HUES6 (cell line): Measurements from ENCODE around the gene RIPK4.

ENCODE experiments used
- H3K27ac ChIP-seq: 2 replicates; pipeline ENCODE4 v1.7.0; 2013; ENCODE audit warnings: low read depth, mild to moderate bottlenecking, low read length, inconsistent platforms
- H3K27me3 ChIP-seq: 2 replicates; pipeline ENCODE4 v1.6.1; 2013; ENCODE audit warnings: low read length; ENCODE audit not compliant: control insufficient read depth, insufficient read depth
- H3K36me3 ChIP-seq: 2 replicates; pipeline ENCODE4 v1.6.1; 2013; ENCODE audit warnings: low read length; ENCODE audit not compliant: control insufficient read depth, insufficient read depth
- H3K4me1 ChIP-seq: 2 replicates; pipeline ENCODE4 v1.6.1; 2013; ENCODE audit warnings: low read length; ENCODE audit not compliant: control insufficient read depth, insufficient read depth
- H3K4me3 ChIP-seq: 2 replicates; pipeline ENCODE4 v1.5.1; 2013; ENCODE audit warnings: low read depth, low read length
- H3K9ac ChIP-seq: one replicate; pipeline ENCODE4 v1.6.1; 2013; ENCODE audit warnings: mild to moderate bottlenecking, low read length
- H3K9me3 ChIP-seq: 2 replicates; pipeline ENCODE4 v1.6.1; 2013; ENCODE audit warnings: low read depth, low read length; ENCODE audit not compliant: control insufficient read depth, insufficient read depth

Gene RIPK4

GRCh38 chr21:41805038-41805437, 38.2 kb upstream of the RIPK4 start:
- Histone ChIP-seq H3K36me3 (peaks cover 40% of the 10 kb centered on the region), H3K9ac (no peak overlapping the region), H3K4me1 (no peaks in the 10 kb centered on the region), H3K27ac (no peak overlapping the region), H3K9me3 (no peaks in the 10 kb centered on the region; the same call in 1 of the 2 replicates), H3K4me3 (no peak overlapping the region), H3K27me3 (no peaks in the 10 kb centered on the region)

- Histone ChIP-seq H3K4me1 (no peaks in the 10 kb centered on the region), H3K9me3 (no peaks in the 10 kb centered on the region; the same call in 1 of the 2 replicates), H3K27ac (no peak overlapping the region), H3K36me3 (peaks cover 39% of the 10 kb centered on the region), H3K27me3 (no peaks in the 10 kb centered on the region), H3K9ac (no peak overlapping the region), H3K4me3 (no peak overlapping the region)
These were observed 37.5 kb upstream of the RIPK4 start for GRCh38 chr21:41804381-41804780.

GRCh38 chr21:41803316-41803715, 36.5 kb upstream of the RIPK4 start:
- Histone ChIP-seq H3K9me3 (no peaks in the 10 kb centered on the region; the same call in 1 of the 2 replicates), H3K36me3 (peaks cover 38% of the 10 kb centered on the region), H3K27ac (no peak overlapping the region), H3K9ac (no peak overlapping the region), H3K4me1 (no peaks in the 10 kb centered on the region), H3K4me3 (no peak overlapping the region), H3K27me3 (no peaks in the 10 kb centered on the region)

DNA sequence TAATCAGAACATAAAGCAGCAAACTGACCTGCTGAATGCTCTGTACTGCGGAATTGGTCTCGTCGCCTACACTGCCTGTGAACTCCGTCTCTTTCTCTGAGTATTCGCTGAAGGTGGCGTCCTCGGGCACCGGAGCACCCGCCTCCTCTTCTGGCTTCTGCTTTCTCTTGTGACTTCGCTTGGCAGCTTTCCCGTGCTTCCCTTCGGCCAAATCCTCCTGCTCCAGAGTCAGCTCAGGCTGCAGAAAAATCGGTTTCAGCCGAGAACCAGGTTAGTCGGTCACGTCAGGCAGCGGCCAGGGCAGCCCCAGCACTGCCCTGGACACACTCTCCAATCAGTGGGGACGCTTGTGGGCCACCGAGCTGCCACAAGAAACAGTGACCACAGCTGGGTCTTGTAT, 35.8 kb upstream of the RIPK4 start:
- Histone ChIP-seq H3K27me3 (no peaks in the 10 kb centered on the region), H3K9ac (no peak overlapping the region), H3K27ac (no peak overlapping the region), H3K4me3 (no peak overlapping the region), H3K9me3 (no peaks in the 10 kb centered on the region; the same call in 1 of the 2 replicates), H3K36me3 (peaks cover 37% of the 10 kb centered on the region), H3K4me1 (no peaks in the 10 kb centered on the region)

DNA sequence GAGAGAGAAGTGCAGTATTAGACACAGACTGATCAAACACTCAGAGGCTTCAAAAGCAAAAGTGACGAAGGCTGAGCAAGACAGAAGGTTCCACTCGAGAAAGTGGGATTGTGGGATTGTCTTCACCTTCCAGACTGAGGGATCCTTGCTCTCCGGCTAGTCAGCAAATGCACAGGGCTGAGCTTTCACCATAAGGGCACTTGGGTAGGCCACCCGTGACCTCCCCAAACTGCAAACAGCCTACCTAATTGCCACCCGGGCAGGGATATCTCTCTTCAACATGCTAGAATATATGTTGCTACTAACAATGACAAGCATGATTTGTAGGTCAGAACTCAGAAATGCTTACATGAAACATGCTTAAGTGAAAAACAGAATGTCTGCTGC, 35.3 kb upstream of the RIPK4 start:
- H3K4me1 ChIP-seq: no peaks in the 10 kb centered on the region

DNA sequence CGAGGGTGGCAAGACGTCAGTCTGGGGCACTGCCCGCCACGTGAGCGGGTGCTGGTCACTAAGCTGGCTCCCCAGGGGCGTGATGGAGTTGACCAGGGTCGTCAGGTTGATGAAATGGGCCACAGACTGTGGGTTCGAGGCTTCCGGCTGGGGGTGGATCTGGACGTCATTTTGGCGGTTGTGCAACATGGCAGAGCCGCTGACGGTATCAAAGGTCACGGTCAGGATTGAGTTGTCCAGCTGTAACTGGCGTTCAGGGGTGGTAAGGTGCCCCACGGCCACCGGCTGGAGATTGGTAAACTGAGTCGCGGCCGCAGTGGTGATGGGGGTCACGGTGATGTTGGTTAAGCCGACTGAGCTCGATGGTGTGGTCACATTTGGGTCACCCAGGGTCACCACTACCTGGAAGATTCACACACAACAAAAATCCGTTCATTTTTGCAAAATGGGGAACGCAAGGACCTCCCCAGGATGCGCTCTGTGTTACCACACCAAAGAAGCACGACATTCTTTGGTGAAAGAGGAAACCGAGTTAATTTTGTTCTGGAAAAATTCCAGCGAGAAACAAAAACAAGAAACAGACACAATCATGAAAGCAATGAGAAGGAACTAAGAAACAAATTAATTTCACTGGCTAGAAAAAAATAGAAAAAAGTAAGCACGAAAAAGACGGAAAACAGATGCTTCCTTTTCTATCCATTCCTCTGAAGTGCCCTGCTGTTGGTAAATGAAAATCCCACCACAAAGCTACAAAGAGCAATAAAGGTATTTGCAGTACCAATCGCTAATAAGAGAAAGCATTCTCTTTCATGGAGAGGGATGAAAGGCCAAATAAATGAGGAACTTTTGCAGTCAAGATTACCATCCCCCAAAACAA, 34.7 kb upstream of the RIPK4 start:
- H3K27me3 ChIP-seq: no peaks in the 10 kb centered on the region
- no peak overlapping the region for H3K27ac ChIP-seq
- H3K36me3 ChIP-seq: peaks cover 37% of the 10 kb centered on the region
- no peak overlapping the region for H3K4me3 ChIP-seq
- H3K9ac ChIP-seq: no peak overlapping the region
- H3K9me3 ChIP-seq: no peaks in the 10 kb centered on the region; the same call in 1 of the 2 replicates
- H3K4me1 ChIP-seq: no peaks in the 10 kb centered on the region

More for the DNA sequence above, 35.3 kb upstream of the RIPK4 start:
- H3K36me3 ChIP-seq: peaks cover 37% of the 10 kb centered on the region
- H3K4me3 ChIP-seq: no peak overlapping the region
- no peaks in the 10 kb centered on the region for H3K27me3 ChIP-seq
- H3K9me3 ChIP-seq: no peaks in the 10 kb centered on the region; the same call in 1 of the 2 replicates
- no peak overlapping the region for H3K9ac ChIP-seq
- H3K27ac ChIP-seq: no peak overlapping the region

GRCh38 chr21:41800425-41801320, 33.8 kb upstream of the RIPK4 start:
- Histone ChIP-seq H3K27me3 (no peaks in the 10 kb centered on the region), H3K9ac (no peak overlapping the region), H3K27ac (no peak overlapping the region), H3K4me1 (0 out of 2 replicates have a peak, but pooled peaks cover under 1% of the 10 kb centered on the region), H3K9me3 (no peaks in the 10 kb centered on the region), H3K36me3 (peaks cover 37% of the 10 kb centered on the region), H3K4me3 (no peak overlapping the region)

GRCh38 chr21:41799763-41800162, 32.9 kb upstream of the RIPK4 start:
- Histone ChIP-seq H3K9me3 (no peaks in the 10 kb centered on the region), H3K9ac (no peak overlapping the region), H3K27ac (no peak overlapping the region), H3K36me3 (peaks cover 37% of the 10 kb centered on the region), H3K4me3 (no peak overlapping the region), H3K27me3 (no peaks in the 10 kb centered on the region), H3K4me1 (peaks cover 3% of the 10 kb centered on the region; the same call in 1 of the 2 replicates)

- peaks cover 3% of the 10 kb centered on the region; the same call in 1 of the 2 replicates for H3K4me1 ChIP-seq
- H3K27ac ChIP-seq: no peak overlapping the region
- H3K4me3 ChIP-seq: no peak overlapping the region
- H3K9me3 ChIP-seq: 0 out of 2 replicates have a peak, but pooled peaks cover 3% of the 10 kb centered on the region
- H3K36me3 ChIP-seq: peaks cover 33% of the 10 kb centered on the region
- H3K9ac ChIP-seq: no peak overlapping the region
- no peaks in the 10 kb centered on the region for H3K27me3 ChIP-seq
These were observed 31.5 kb upstream of the RIPK4 start for GRCh38 chr21:41798326-41798725.

DNA sequence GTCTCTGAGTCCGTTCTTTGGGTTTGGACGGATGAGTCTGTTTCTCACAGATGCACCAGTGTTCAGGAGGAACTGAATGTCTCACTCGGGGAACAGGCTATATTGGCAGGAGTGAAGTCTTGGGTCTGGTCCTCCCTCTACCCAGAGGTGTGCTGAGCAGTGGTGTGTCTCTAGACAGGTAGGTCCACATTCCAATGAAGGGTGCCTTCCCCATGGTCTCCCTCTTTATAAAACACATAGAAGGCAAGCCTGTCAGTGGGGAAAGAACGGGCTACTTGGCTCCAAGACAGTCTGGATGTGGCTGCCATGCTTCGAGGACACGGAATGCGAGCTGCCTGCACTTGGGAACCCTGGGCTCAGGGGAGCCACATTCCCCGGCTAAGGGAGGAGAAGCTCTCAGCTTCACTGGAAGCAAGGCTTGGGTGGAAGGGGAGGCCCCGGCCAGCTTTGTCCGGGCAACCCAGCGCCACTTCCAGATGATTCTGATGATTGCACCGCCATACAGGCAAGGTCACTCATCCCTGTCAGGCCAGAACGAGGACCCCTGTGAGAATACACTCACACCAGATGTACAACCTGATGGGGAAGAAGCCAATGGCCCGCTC, 29.7 kb upstream of the RIPK4 start:
- Histone ChIP-seq H3K36me3 (peaks cover 22% of the 10 kb centered on the region; the same call in 1 of the 2 replicates), H3K27ac (no peak overlapping the region), H3K27me3 (no peaks in the 10 kb centered on the region), H3K9me3 (peaks cover 13% of the 10 kb centered on the region), H3K4me1 (peaks cover 3% of the 10 kb centered on the region; the same call in 1 of the 2 replicates), H3K4me3 (no peak overlapping the region), H3K9ac (no peak overlapping the region)
